HepG2 (cell line): Measurements from ENCODE around the gene TMEM132E.

Source experiments
- ARHGAP35 ChIP-seq: sonication (generic); formaldehyde crosslinking; IDR thresholded peaks from 2 replicates; pipeline ENCODE4 v1.9.0; 2022; ENCODE audit warnings: mild to moderate bottlenecking, inconsistent platforms, moderate library complexity, missing genetic modification reagents, borderline replicate concordance
- EZH2 ChIP-seq: conservative IDR thresholded peaks from 2 replicates; pipeline ENCODE4 v1.6.1; 2012; ENCODE audit warnings: mild to moderate bottlenecking, low read depth, low read length, moderate library complexity
- TCF12 ChIP-seq, 2 experiments: fragments of 450-650 bp in 1 of 2; sonication (generic) in 1 of 2; formaldehyde crosslinking in 1 of 2; IDR thresholded peaks; 2 replicates each; pipeline versions ENCODE4 v1.6.1 to v1.8.0; 2017 to 2022; ENCODE audit warnings: antibody characterized with exemption in 1 of 2, mild to moderate bottlenecking in 1 of 2, missing genetic modification reagents in 1 of 2, moderate library complexity in 1 of 2
- ZNF644 ChIP-seq: IDR thresholded peaks from 2 replicates; pipeline ENCODE4 v1.6.1; 2016; ENCODE audit warnings: low read depth
- TF ChIP-seq, protein P1 (sequence below): sonication (generic); formaldehyde crosslinking; conservative IDR thresholded peaks from 2 replicates; pipeline ENCODE4 v1.4.0; 2020; ENCODE audit warnings: missing genetic modification reagents
- TF ChIP-seq, protein P2 (sequence below): sonication (generic); formaldehyde crosslinking; IDR thresholded peaks from 2 replicates; pipeline ENCODE4 v1.8.1; 2023; ENCODE audit warnings: missing genetic modification reagents, inconsistent platforms, borderline replicate concordance

- TF ChIP-seq, protein P1, sequence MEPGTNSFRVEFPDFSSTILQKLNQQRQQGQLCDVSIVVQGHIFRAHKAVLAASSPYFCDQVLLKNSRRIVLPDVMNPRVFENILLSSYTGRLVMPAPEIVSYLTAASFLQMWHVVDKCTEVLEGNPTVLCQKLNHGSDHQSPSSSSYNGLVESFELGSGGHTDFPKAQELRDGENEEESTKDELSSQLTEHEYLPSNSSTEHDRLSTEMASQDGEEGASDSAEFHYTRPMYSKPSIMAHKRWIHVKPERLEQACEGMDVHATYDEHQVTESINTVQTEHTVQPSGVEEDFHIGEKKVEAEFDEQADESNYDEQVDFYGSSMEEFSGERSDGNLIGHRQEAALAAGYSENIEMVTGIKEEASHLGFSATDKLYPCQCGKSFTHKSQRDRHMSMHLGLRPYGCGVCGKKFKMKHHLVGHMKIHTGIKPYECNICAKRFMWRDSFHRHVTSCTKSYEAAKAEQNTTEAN (CRISPR knock-in tag): no peak
- TF ChIP-seq ZNF644 (CRISPR knock-in tag) (no peak), TCF12 (IDR thresholded peaks at IDR 0.05) (no peak), TCF12 (CRISPR knock-in tag; IDR thresholded peaks at IDR 0.05) (no peak), EZH2 (no peak), ARHGAP35 (CRISPR knock-in tag) (no peak)
- TF ChIP-seq, protein P2, sequence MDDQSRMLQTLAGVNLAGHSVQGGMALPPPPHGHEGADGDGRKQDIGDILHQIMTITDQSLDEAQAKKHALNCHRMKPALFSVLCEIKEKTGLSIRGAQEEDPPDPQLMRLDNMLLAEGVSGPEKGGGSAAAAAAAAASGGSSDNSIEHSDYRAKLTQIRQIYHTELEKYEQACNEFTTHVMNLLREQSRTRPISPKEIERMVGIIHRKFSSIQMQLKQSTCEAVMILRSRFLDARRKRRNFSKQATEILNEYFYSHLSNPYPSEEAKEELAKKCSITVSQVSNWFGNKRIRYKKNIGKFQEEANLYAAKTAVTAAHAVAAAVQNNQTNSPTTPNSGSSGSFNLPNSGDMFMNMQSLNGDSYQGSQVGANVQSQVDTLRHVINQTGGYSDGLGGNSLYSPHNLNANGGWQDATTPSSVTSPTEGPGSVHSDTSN (CRISPR knock-in tag): no peak
These were observed 41.9 kb upstream of the TMEM132E start for GRCh38 chr17:34537445-34537844.
